ENCODE data around the gene ASAH2. TPM values are rescaled to one million over a fixed set of nuclear protein-coding genes. Genes with fewer than 3 reads are reported as not detected.
A peak's percentile ranks its signal among the peaks of the same experiment; 100 is the strongest.
"Not testable (repeated sequence)": the region's sequence is repeated elsewhere in the genome, so short reads cannot be mapped to it uniquely, and the experiment has no call there.

ASAH2 gene
- total RNA-seq, 1 donor from 2014 or later, result 0.64 TPM

DNA sequence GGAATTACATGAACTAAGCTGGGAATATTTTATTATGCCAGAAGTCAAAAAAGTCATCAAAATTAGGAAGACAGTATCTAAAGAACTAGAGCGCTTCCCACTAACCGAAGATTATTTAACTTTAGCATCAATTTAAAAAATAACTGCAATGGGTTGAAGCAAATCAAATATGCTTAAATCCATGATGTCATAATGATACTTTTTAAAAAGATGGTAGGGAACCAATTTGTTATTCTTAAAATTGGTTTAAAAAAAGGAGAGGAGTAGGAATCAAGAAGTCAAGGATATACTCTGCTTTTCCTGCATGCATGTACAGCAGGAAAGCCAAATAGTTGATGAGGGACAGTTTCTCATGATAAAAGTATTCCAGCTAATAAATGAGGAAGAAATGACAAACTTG lies 3.2 kb upstream of the ASAH2 start:
- DNase-seq (ENCODE audit: low read depth in 2 of 2), result no peak

GRCh38 chr10:50250096-50250854 lies 1.0 kb downstream of the ASAH2 start:
- no peak for DNase-seq (ENCODE audit: low read depth in 2 of 2)

DNA sequence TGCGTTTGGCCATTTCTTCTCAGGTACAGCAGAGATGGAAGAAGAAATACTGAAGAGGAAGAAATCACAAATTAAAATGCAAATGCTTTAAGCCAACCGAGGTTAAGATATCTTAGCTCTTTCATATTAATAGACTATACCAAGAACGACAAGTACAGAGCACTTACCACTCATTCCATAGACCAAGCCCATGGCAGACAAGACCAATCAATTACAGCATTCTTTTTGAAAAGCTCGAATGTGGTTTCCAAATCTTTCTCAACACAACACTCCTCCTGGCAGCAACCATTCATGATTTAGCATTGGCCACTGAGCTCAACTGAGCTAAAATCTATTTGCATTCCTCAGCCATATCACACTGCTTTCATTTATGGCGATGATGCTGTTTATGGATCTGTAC lies 2.7 kb downstream of the ASAH2 start:
- no peak for DNase-seq (ENCODE audit: low read depth in 2 of 2)

DNA sequence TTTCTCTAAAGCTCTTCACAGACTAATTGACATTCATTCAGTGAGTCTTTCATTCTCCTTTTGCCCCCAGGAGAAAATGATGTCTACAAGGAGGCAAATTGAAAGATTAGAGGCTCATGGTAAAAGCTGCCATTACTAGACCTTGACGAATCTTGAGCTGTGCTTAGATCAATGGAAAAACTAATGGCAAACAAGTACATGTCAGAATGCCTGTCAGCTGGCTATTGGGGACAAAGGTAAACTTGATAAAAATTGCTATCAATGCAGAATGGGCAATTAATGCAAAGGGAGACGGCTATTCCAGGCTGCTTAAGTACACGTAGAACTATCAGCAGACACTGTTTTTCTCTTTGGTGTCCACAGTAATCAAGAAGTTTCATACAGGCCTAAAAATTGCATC lies 3.3 kb downstream of the ASAH2 start:
- DNase-seq (ENCODE audit: low read depth in 2 of 2), result no peak

DNA sequence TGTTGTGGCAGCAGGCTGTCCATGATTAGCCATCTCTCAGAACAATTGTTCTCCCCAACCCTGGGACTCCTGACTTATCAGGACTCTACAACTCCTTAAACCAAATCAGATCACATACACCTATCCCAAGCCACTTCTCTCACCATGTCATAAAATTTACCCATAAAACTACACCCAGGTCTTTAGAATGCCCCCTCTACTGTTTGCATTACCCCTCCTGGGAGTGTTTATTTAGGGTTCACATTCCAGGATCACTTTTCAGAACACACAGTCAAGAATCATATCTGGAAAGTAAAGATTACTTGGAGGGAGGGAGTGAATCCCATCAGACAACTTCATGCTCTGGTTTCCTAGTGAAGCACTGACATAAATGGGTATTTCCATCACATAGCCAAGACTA lies 7.1 kb downstream of the ASAH2 start:
- DNase-seq (ENCODE audit: low read depth in 2 of 2), result no peak

DNA sequence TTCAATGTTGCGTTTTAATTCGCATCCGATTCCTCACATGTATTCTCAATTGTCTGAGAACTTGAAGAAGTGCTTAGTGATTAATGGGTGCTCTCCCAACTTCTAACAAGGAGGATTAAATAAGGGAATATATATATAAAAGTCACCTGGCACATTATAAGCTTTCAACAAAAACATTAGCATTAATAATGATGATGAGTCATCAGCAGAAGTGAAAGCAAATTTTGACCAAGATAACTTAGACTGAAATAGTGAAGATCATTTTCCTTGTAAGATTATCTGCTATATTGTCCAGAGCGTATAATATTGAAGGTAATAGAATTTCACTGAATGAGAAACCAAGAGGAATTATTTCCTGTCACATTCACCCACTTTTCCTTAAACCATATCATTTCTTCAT lies 8.5 kb downstream of the ASAH2 start:
- no peak for DNase-seq (ENCODE audit: low read depth in 2 of 2)

DNA sequence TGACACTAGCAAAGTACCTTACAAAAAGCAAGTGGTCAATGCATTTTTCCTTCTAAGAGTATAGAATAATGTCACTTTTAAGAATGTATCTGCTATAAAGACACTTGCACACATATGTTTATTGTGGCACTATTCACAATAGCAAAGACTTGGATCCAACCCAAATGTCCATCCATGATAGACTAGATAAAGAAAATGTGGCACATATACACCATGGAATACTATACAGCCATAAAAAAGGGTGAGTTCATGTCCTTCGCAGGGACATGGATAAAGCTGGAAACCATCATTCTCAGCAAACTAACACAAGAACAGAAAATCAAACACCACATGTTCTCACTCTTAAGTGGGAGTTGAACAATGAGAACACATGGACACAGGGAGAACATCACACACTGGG lies 9.8 kb downstream of the ASAH2 start:
- not testable (repeated sequence) for DNase-seq (ENCODE audit: low read depth in 2 of 2)

- DNase-seq (ENCODE audit: low read depth in 2 of 2), result no peak
Measured at GRCh38 chr10:50234486-50234885, 16.8 kb downstream of the ASAH2 start.

GRCh38 chr10:50232261-50232639 lies 19.1 kb downstream of the ASAH2 start:
- DNase-seq (ENCODE audit: low read depth in 2 of 2), result no peak

GRCh38 chr10:50231515-50232260 lies 19.6 kb downstream of the ASAH2 start:
- DNase-seq (ENCODE audit: low read depth in 2 of 2), result no peak

- DNase-seq (ENCODE audit: low read depth in 2 of 2), result no peak
Measured at GRCh38 chr10:50229460-50229859, 21.9 kb downstream of the ASAH2 start.

GRCh38 chr10:50228672-50229071 lies 22.6 kb downstream of the ASAH2 start:
- no peak for DNase-seq (ENCODE audit: low read depth in 2 of 2)

- no peak for DNase-seq (ENCODE audit: low read depth in 2 of 2)
Measured at GRCh38 chr10:50226610-50227009, 24.7 kb downstream of the ASAH2 start.

- DNase-seq (ENCODE audit: low read depth in 2 of 2), result peak; percentile 48 to 78
Measured at GRCh38 chr10:50224330-50224952, 26.9 kb downstream of the ASAH2 start.

DNA sequence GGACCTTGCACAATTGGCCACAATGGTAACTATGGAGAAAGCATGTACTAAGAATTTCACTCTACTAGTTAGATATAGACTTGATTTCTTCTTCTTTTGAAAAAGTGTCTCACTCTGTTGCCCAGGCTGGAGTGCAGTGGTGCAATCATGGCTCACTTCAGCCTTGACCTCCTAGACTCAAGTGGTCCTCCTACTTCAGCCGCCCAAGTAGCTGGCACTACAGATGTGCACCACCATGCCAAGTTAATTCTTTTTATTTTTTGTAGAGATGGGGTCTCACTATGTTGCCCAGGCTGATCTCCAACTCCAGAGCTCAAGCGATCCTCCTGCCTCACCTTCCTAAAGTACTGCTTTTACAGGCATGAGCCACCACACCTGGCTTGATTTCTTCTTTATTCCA lies 29.1 kb downstream of the ASAH2 start:
- DNase-seq (ENCODE audit: low read depth in 2 of 2), result no peak

- DNase-seq (ENCODE audit: low read depth in 2 of 2), result no peak
Measured at GRCh38 chr10:50221470-50221869, 29.8 kb downstream of the ASAH2 start.

- DNase-seq (ENCODE audit: low read depth in 2 of 2), result no peak
Measured at GRCh38 chr10:50219646-50220045, 31.7 kb downstream of the ASAH2 start.

- no peak for DNase-seq (ENCODE audit: low read depth in 2 of 2)
Measured at GRCh38 chr10:50219200-50219599, 32.1 kb downstream of the ASAH2 start.

GRCh38 chr10:50216894-50217293 lies 34.4 kb downstream of the ASAH2 start:
- peak; percentile 12 to 16 for DNase-seq (ENCODE audit: low read depth in 2 of 2)

DNA sequence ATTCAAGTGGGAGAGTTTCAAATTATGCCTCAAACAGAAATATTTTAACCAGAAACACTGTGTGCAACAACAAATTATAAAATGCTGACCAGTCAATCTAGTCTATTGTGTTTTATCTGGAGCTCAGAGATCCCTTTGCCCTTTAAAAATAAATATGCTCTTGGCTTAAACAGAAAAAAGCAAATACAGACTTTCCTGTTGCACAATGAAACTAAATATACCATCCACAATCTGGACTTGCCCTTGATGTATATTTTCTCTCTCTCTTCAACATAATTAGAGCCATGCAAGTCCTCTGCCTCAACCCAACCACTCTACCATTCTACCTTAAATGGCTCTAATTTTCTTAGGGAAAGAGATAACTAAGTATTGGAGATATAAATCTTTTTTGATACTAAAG lies 34.9 kb downstream of the ASAH2 start:
- no peak for DNase-seq (ENCODE audit: low read depth in 2 of 2)

DNA sequence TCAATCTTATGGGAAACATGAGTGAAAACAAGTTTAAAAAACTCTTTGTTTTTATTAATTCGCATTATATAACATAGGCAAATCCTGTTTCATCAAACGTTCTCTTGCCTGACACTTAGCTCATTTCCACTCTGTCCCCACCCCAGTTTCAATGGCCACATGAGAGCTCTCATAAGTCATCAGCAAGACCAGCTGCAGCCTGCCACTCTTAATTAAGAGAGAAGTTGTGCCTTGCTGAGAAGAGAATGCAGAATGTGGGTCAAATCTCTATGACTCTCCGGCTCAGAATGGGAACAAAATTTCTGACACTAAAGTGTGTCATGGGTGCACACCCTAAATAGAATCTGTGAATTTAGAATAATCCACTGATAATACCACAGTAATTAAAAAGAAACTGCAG lies 39.6 kb downstream of the ASAH2 start:
- no peak for DNase-seq (ENCODE audit: low read depth in 2 of 2)

- DNase-seq (ENCODE audit: low read depth in 2 of 2), result no peak
Measured at GRCh38 chr10:50210876-50211275, 40.4 kb downstream of the ASAH2 start.

All from dermis microvascular lymphatic vessel endothelial cell (primary cell).